Thyroid gland (tissue), 4 donors: ENCODE measurements around the gene SNX9. TPM values are rescaled to one million over a fixed set of nuclear protein-coding genes. Genes with fewer than 3 reads are reported as not detected.

Experiments used
- DNase-seq, 2 donors: peaks; one replicate each; pipeline ENCODE4 v3.0.0-alpha.2; 2019
- H3K27ac ChIP-seq, 3 donors: fragments of 200-600 bp; sonication (generic); 1 replicate in 2 of 3; 2 replicates in 1 of 3; pipeline ENCODE4 v1.5.1; 2016 to 2019; ENCODE audit warnings: mild to moderate bottlenecking in 1 of 3, moderate library complexity in 1 of 3
- H3K27me3 ChIP-seq: fragments of 200-600 bp; sonication (generic); one replicate; pipeline ENCODE4 v1.5.1; 2019
- H3K36me3 ChIP-seq, 2 donors: fragments of 200-600 bp; sonication (generic); one replicate each; pipeline ENCODE4 v1.5.1; 2016 to 2019
- H3K4me1 ChIP-seq, 2 donors: fragments of 200-600 bp; sonication (generic); one replicate each; pipeline ENCODE4 v1.5.1; 2017 to 2019
- H3K4me3 ChIP-seq, 3 donors: fragments of 200-600 bp; sonication (generic); replicated peaks in 1 of 3; 1 replicate in 2 of 3; 2 replicates in 1 of 3; pipeline ENCODE4 v1.5.1; 2016; ENCODE audit warnings: mild to moderate bottlenecking in 1 of 3
- H3K9me3 ChIP-seq: fragments of 200-600 bp; sonication (generic); one replicate; pipeline ENCODE4 v1.5.1; 2017
- CTCF ChIP-seq, 6 experiments: fragments of 200-600 bp in 3 of 6; fragments of 450-650 bp in 3 of 6; sonication (generic) in 3 of 6; IDR thresholded peaks; one replicate each; pipeline ENCODE4 v1.5.1; 2016 to 2019; ENCODE audit warnings: antibody characterized with exemption in 6 of 6, mild to moderate bottlenecking in 2 of 6, inconsistent platforms in 1 of 6, moderate library complexity in 1 of 6
- POLR2A ChIP-seq, 2 donors: fragments of 450-650 bp; IDR thresholded peaks; one replicate each; pipeline ENCODE4 v1.6.1; 2017; ENCODE audit warnings: antibody characterized with exemption in 2 of 2, mild to moderate bottlenecking in 2 of 2, moderate library complexity in 1 of 2
- WGBS, 2 donors: methylation state at CpG; one replicate each; pipeline ENCODE4 v1.1.5; 2017; 5-methylcytosine and 5-hydroxymethylcytosine counted together
- intact Hi-C: fragments of 100-400 bp; cut with DNase I; formaldehyde crosslinking; loops from one replicate; pipeline ENCODE4 v1.15.1; 2023
- total RNA-seq, 4 donors: library from RNA; depleted of rRNA; stranded (reverse); fragments of >200 nt; gene quantifications; one replicate each; pipeline ENCODE4 v1.2.3, GENCODE V29; 2016

The SNX9 gene
- total RNA-seq, 4 donors from 2014 or later = 44.6 to 73.1 (median 47.2) TPM

- no peaks in the 10 kb centered on the region for H3K9me3 ChIP-seq
- 82 to 87% methylated on average over 6 of the region's 6 CpGs for WGBS, 2 donors
- no peak overlapping the region for H3K27ac ChIP-seq
- DNase-seq = no peak
- TF ChIP-seq CTCF (IDR thresholded peaks at IDR 0.05) (no peak), POLR2A (IDR thresholded peaks at IDR 0.05) (no peak)
- H3K27me3 ChIP-seq = no peaks in the 10 kb centered on the region
- intact Hi-C loops = no loop called here
- H3K4me1 ChIP-seq = no peaks in the 10 kb centered on the region
- H3K4me3 ChIP-seq = no peak overlapping the region
- no peaks in the 10 kb centered on the region for H3K36me3 ChIP-seq
These were observed 22.4 kb upstream of the SNX9 start for GRCh38 chr6:157800420-157801237.

DNA sequence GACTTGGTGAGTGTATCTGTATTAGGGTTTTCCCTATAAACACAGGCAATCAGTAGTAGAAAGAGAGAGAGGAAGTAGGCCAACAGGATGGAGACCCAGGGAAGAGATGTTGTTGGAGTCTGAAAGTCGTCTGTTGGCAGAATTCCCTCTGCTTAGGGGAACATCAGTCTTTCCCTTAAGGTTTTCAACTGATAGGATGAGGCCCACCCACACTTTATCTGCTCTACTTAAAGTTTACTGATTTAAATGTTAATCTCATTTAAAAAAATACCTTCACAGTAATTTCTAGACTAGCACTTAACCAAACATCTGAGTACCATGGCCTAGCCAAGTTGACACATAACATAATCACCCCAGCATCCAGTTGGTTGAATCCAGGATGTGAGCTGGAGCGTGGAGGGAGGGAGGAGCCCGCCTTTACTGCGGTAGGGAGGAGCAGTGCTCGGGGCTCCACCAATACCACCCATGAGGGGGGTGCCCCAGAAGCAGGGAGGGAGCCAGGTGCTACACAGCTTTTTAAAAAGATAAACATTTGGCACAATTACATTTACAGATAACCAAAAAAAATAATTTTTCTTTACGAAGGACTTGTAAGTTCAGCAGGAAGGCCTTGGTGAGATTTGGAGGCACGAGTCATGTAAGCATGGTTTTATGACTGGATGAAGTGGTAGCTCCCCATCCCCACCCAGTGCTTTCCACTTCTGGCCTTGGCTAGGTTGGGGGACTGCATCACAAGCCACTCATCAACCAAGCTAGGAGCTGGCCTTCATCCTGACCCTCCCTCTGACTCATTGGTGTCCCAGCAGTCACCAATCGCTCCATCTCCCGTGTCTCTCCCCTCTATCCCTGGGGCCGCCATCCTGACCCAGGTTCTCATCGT, 18.4 kb upstream of the SNX9 start:
- Histone ChIP-seq H3K27ac (no peak overlapping the region), H3K9me3 (no peaks in the 10 kb centered on the region), H3K4me3 (no peak overlapping the region), H3K4me1 (no peaks in the 10 kb centered on the region), H3K27me3 (no peaks in the 10 kb centered on the region), H3K36me3 (no peaks in the 10 kb centered on the region)
- intact Hi-C loops = no loop called here
- TF ChIP-seq POLR2A (IDR thresholded peaks at IDR 0.05) = no peak
- no peak for TF ChIP-seq CTCF (IDR thresholded peaks at IDR 0.05)
- 90 to 95% methylated on average over 11 of the region's 11 CpGs for WGBS, 2 donors
- DNase-seq = no peak

DNA sequence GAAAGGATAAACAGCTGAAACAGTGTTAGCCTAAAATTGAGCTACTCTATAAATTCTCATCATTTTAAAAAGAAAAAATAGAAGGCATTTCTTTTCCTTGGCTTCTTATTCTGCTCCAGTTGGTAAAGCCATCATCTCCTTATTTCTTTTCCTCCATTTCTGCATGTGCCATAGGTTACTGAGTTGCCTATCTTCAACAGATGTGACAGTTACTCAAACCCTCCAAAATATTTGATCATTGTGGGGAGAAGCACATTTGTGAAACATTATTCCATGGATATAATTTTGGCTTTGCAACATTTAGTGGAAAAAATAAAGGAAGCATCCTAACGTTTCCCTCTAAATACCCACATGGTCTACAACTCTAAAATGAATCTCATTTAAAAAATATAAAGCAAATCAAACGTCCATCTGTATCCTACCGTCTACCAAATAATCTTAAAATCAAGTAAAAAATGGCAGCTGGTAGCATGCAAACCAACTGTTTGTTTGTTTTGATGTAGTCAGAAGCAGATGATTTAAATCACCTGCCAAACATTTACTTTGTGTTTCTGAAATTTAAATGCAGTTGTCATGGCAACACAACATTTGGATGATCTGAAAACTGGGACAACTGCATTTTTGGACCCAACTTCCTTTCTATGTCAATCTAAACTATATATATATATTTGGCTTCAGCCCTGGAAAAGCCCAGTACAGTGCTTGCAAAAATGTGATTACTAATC, 16.8 kb upstream of the SNX9 start:
- DNase-seq = no peak
- Histone ChIP-seq H3K27me3 (no peaks in the 10 kb centered on the region), H3K27ac (no peak overlapping the region), H3K9me3 (no peaks in the 10 kb centered on the region), H3K4me3 (no peak overlapping the region), H3K4me1 (no peaks in the 10 kb centered on the region), H3K36me3 (no peaks in the 10 kb centered on the region)
- 79 to 83% methylated on average over 3 of the region's 3 CpGs for WGBS, 2 donors
- TF ChIP-seq POLR2A (IDR thresholded peaks at IDR 0.05) (no peak), CTCF (IDR thresholded peaks at IDR 0.05) (no peak)
- intact Hi-C loops = no loop called here

DNA sequence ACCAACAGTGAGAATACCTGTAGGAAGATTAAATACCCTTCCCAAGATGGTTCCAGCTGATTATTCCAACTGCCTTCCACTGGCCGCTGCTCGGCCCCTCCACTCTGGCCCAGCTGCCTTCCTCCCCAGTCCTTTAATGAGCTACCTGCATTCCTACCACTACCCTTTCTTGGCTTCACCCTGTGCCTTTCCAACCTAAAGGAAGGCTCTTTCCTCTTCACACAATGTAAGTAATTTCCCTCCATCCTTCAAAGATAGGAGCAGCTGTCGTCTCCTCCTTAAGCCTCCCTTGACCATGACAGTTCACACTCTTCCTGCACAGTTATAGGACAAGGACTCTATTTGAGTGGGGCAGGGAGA, 16.2 kb upstream of the SNX9 start:
- no peaks in the 10 kb centered on the region for H3K27me3 ChIP-seq
- no peak for DNase-seq
- WGBS, 2 donors = 89 to 91% methylated on average over 3 of the region's 3 CpGs
- H3K9me3 ChIP-seq = no peaks in the 10 kb centered on the region
- intact Hi-C loops = no loop called here
- no peak overlapping the region for H3K27ac ChIP-seq
- H3K4me3 ChIP-seq = no peak overlapping the region
- TF ChIP-seq CTCF (IDR thresholded peaks at IDR 0.05) (no peak), POLR2A (IDR thresholded peaks at IDR 0.05) (no peak)
- H3K36me3 ChIP-seq = no peaks in the 10 kb centered on the region
- no peaks in the 10 kb centered on the region for H3K4me1 ChIP-seq
